ENCODE measurements around the gene SLC13A4. TPM values are rescaled to one million over a fixed set of nuclear protein-coding genes. Genes with fewer than 3 reads are reported as not detected.

Gene SLC13A4
- total RNA-seq, 1 donor: 0.36 TPM

DNA sequence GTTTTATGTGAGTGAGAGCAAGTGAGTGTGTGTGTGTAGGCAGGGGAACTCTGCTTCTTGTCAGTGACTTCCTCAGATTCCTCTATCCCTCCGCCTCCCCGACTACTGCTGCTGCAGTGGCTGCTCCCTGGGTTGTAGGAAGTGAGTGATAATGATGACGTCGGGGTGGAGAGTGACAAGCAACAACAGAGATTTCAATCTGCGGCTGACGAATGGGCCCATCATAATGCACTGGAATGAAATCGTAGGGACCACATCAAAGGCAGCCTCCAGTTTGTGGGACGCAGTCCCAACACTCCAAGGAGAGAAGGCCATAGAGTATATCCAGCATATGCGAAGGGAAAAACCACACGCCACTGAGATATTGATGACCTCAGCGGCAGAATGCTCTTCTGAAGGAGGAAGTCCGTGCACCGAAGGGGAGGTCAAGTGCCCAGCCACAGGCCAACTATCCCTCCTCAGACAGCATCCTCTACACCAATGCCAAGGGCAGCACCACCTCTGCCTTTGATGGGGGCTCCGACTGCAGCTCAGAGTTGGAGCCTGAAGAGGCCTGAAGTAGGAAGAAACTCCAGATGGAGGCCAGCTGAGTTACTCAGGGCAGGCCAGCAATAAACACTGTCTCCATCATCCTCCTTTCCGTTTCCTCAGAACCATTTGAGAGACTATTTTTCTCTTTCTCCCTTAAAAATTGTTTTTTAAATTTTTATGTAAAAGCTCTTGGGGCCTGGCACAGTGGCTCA is 77.0 kb downstream of the SLC13A4 start:
- no peak overlapping the region for H3K4me2 ChIP-seq (ENCODE audit: insufficient read depth, low read length)
- peaks cover 15% of the 10 kb centered on the region for H3K36me3 ChIP-seq (ENCODE audit: insufficient read depth, low read length)
- DNase-seq (ENCODE audit: insufficient read length, low spot score, missing footprints): peak; percentile 58
- H3K9me3 ChIP-seq (ENCODE audit: low read depth, low read length): no peaks in the 10 kb centered on the region
- no peak overlapping the region for H3K4me3 ChIP-seq (ENCODE audit: insufficient read depth, low read length)
- TF ChIP-seq, protein P1, sequence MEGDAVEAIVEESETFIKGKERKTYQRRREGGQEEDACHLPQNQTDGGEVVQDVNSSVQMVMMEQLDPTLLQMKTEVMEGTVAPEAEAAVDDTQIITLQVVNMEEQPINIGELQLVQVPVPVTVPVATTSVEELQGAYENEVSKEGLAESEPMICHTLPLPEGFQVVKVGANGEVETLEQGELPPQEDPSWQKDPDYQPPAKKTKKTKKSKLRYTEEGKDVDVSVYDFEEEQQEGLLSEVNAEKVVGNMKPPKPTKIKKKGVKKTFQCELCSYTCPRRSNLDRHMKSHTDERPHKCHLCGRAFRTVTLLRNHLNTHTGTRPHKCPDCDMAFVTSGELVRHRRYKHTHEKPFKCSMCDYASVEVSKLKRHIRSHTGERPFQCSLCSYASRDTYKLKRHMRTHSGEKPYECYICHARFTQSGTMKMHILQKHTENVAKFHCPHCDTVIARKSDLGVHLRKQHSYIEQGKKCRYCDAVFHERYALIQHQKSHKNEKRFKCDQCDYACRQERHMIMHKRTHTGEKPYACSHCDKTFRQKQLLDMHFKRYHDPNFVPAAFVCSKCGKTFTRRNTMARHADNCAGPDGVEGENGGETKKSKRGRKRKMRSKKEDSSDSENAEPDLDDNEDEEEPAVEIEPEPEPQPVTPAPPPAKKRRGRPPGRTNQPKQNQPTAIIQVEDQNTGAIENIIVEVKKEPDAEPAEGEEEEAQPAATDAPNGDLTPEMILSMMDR (IDR thresholded peaks at IDR 0.05; ENCODE audit: extremely low read depth, low read depth, low read length): no peak
- peaks cover 13% of the 10 kb centered on the region for H3K4me1 ChIP-seq (ENCODE audit: insufficient read depth, low read length)
- H2AFZ ChIP-seq (ENCODE audit: low read length): peak overlapping the region; percentile 52
- no peaks in the 10 kb centered on the region for H4K20me1 ChIP-seq (ENCODE audit: insufficient read depth, low read length)
- H3K27ac ChIP-seq (ENCODE audit: low read depth, low read length): peak overlapping the region; percentile 64
- no peaks in the 10 kb centered on the region for H3K27me3 ChIP-seq (ENCODE audit: insufficient read depth, low read length)
- no peaks in the 10 kb centered on the region for H3K79me2 ChIP-seq (ENCODE audit: insufficient read depth, low read length)

DNA sequence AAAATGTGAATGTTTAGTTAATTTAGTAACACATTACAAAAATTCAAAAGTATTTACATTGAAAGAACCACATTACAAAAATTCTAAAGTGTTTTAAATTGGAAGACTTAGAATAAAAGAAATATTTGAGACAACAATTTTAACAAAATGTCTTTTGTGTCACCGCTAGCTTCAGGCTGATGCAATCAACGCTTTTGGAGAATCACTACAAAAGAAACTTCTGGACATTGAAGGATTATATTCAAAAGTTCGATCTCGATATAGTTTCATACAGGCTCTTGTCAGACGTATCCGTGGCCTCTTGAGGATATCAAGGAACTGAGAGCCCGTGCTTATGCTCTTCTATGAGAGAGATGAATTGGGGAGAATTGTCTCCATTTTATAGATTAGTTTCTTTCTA is 79.8 kb downstream of the SLC13A4 start:
- Histone ChIP-seq H3K4me3 (ENCODE audit: insufficient read depth, low read length) (no peak overlapping the region), H3K4me2 (ENCODE audit: insufficient read depth, low read length) (no peak overlapping the region), H3K27ac (ENCODE audit: low read depth, low read length) (no peak overlapping the region), H3K27me3 (ENCODE audit: insufficient read depth, low read length) (no peaks in the 10 kb centered on the region), H3K36me3 (ENCODE audit: insufficient read depth, low read length) (peaks cover 31% of the 10 kb centered on the region), H2AFZ (ENCODE audit: low read length) (no peak overlapping the region), H3K4me1 (ENCODE audit: insufficient read depth, low read length) (peaks cover 10% of the 10 kb centered on the region), H4K20me1 (ENCODE audit: insufficient read depth, low read length) (no peaks in the 10 kb centered on the region), H3K9me3 (ENCODE audit: low read depth, low read length) (no peaks in the 10 kb centered on the region), H3K79me2 (ENCODE audit: insufficient read depth, low read length) (no peaks in the 10 kb centered on the region)
- TF ChIP-seq, protein P1 (IDR thresholded peaks at IDR 0.05; ENCODE audit: extremely low read depth, low read depth, low read length): no peak
- no peak for DNase-seq (ENCODE audit: insufficient read length, low spot score, missing footprints)

DNA sequence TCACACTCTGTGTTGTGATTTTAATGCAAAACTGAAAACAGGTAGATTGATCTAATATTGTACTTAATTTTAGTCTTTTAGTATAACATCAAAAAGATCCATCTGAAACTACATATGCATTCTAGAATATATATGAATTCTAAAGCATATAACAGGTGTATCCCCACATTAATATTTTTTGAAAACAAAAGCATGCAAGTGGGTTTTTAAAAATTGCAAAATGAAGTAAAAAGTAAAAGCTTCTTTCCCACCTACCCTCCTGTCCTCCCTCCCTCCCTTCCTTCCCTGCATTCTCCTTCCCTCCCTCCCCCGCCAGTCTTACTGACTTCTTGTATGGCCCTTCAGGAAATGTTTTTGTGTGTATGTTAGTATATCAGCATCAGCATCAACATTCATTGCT is 80.2 kb downstream of the SLC13A4 start:
- H3K4me1 ChIP-seq (ENCODE audit: insufficient read depth, low read length): peaks cover 8% of the 10 kb centered on the region
- no peak overlapping the region for H3K4me2 ChIP-seq (ENCODE audit: insufficient read depth, low read length)
- TF ChIP-seq, protein P1 (IDR thresholded peaks at IDR 0.05; ENCODE audit: extremely low read depth, low read depth, low read length): no peak
- H3K27me3 ChIP-seq (ENCODE audit: insufficient read depth, low read length): no peaks in the 10 kb centered on the region
- no peak for DNase-seq (ENCODE audit: insufficient read length, low spot score, missing footprints)
- peaks cover 31% of the 10 kb centered on the region for H3K36me3 ChIP-seq (ENCODE audit: insufficient read depth, low read length)
- no peaks in the 10 kb centered on the region for H3K9me3 ChIP-seq (ENCODE audit: low read depth, low read length)
- H3K4me3 ChIP-seq (ENCODE audit: insufficient read depth, low read length): no peak overlapping the region
- H3K79me2 ChIP-seq (ENCODE audit: insufficient read depth, low read length): no peaks in the 10 kb centered on the region
- no peak overlapping the region for H3K27ac ChIP-seq (ENCODE audit: low read depth, low read length)
- no peak overlapping the region for H2AFZ ChIP-seq (ENCODE audit: low read length)
- H4K20me1 ChIP-seq (ENCODE audit: insufficient read depth, low read length): no peaks in the 10 kb centered on the region

DNA sequence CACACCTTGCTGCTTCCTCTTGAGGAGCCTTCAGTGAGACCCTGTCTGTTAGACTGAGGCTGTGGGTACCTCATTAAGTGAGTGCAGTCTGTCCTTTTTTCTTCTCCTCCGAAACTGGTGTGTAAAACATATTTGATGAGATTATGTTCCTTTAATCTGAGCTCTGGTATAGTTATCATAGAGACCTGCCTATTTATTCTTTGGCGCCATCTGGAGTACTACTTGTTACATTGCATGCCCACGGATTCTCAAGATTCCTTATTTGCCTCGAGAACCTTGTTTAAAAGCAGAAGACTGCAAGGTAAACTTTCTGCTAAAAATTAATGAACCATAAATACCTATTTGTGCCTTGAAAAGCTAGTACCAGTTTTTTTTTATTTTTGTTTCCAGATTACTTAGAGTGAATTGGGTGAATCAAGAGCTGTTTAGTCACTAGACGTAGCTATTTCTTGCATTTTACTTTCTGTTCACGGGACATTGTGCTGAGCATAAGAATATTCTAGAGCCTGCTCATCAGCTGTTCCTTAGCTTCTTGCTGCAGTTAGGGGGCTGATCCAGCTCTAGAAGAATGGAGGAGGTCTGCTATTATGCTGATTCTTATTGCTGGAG is 82.6 kb downstream of the SLC13A4 start:
- no peaks in the 10 kb centered on the region for H3K27me3 ChIP-seq (ENCODE audit: insufficient read depth, low read length)
- H4K20me1 ChIP-seq (ENCODE audit: insufficient read depth, low read length): no peaks in the 10 kb centered on the region
- no peak for DNase-seq (ENCODE audit: insufficient read length, low spot score, missing footprints)
- H3K79me2 ChIP-seq (ENCODE audit: insufficient read depth, low read length): no peaks in the 10 kb centered on the region
- TF ChIP-seq, protein P1 (IDR thresholded peaks at IDR 0.05; ENCODE audit: extremely low read depth, low read depth, low read length): peak; percentile 72
- H3K4me2 ChIP-seq (ENCODE audit: insufficient read depth, low read length): no peak overlapping the region
- H2AFZ ChIP-seq (ENCODE audit: low read length): peak overlapping the region; percentile 54
- peaks cover 37% of the 10 kb centered on the region for H3K36me3 ChIP-seq (ENCODE audit: insufficient read depth, low read length)
- H3K9me3 ChIP-seq (ENCODE audit: low read depth, low read length): no peaks in the 10 kb centered on the region
- no peak overlapping the region for H3K27ac ChIP-seq (ENCODE audit: low read depth, low read length)
- no peak overlapping the region for H3K4me3 ChIP-seq (ENCODE audit: insufficient read depth, low read length)
- H3K4me1 ChIP-seq (ENCODE audit: insufficient read depth, low read length): peaks cover under 1% of the 10 kb centered on the region
